ENCODE data around the gene CDRT4. TPM values are rescaled to one million over a fixed set of nuclear protein-coding genes. Genes with fewer than 3 reads are reported as not detected.

CDRT4 gene
- total RNA-seq, 2 donors from 2014 or later: 4.5 TPM

GRCh38 chr17:15466131-15466530 lies 1.3 kb downstream of the CDRT4 start:
- intact Hi-C loops (cut with DNase I): no loop called here
- DNase-seq (ENCODE audit: low spot score): no peak

- intact Hi-C loops (cut with DNase I): no loop called here
- DNase-seq (ENCODE audit: low spot score): no peak
These were observed 2.2 kb downstream of the CDRT4 start for GRCh38 chr17:15465045-15465701.

- DNase-seq (ENCODE audit: low spot score): no peak
- intact Hi-C loops (cut with DNase I): no loop called here
These were observed 3.0 kb downstream of the CDRT4 start for GRCh38 chr17:15464231-15464985.

GRCh38 chr17:15462976-15463772 lies 4.2 kb downstream of the CDRT4 start:
- intact Hi-C loops (cut with DNase I): no loop called here
- DNase-seq (ENCODE audit: low spot score): no peak

- no peak for DNase-seq (ENCODE audit: low spot score)
- intact Hi-C loops (cut with DNase I): loop anchor here in 1 of 2 donors (5.0 kb wide), 1 partner anchor 195 kb away; no protein-coding TSS in a partner anchor
These were observed 9.7 kb downstream of the CDRT4 start for GRCh38 chr17:15457723-15458094.

GRCh38 chr17:15456972-15457722 lies 10.3 kb downstream of the CDRT4 start:
- DNase-seq (ENCODE audit: low spot score): no peak
- intact Hi-C loops (cut with DNase I): loop anchor here in 1 of 2 donors (5.0 kb wide), 1 partner anchor 195 kb away; no protein-coding TSS in a partner anchor

- no peak for DNase-seq (ENCODE audit: low spot score)
- intact Hi-C loops (cut with DNase I): loop anchor here in 1 of 2 donors (5.0 kb wide), 1 partner anchor 194 kb away; no protein-coding TSS in a partner anchor
These were observed 10.9 kb downstream of the CDRT4 start for GRCh38 chr17:15456496-15456895.

- intact Hi-C loops (cut with DNase I): no loop called here
- no peak for DNase-seq (ENCODE audit: low spot score)
These were observed 13.1 kb downstream of the CDRT4 start for GRCh38 chr17:15454346-15454745.

GRCh38 chr17:15453782-15454181 lies 13.6 kb downstream of the CDRT4 start:
- DNase-seq (ENCODE audit: low spot score): no peak
- intact Hi-C loops (cut with DNase I): no loop called here

GRCh38 chr17:15453246-15453645 lies 14.2 kb downstream of the CDRT4 start:
- no peak for DNase-seq (ENCODE audit: low spot score)
- intact Hi-C loops (cut with DNase I): no loop called here

- intact Hi-C loops (cut with DNase I): no loop called here
- DNase-seq (ENCODE audit: low spot score): no peak
These were observed 14.7 kb downstream of the CDRT4 start for GRCh38 chr17:15452746-15453145.

GRCh38 chr17:15451680-15452079 lies 15.7 kb downstream of the CDRT4 start:
- intact Hi-C loops (cut with DNase I): no loop called here
- DNase-seq (ENCODE audit: low spot score): no peak

GRCh38 chr17:15448580-15448956 lies 18.9 kb downstream of the CDRT4 start:
- peak; percentile 49 for DNase-seq (ENCODE audit: low spot score)
- intact Hi-C loops (cut with DNase I): no loop called here

- intact Hi-C loops (cut with DNase I): no loop called here
- peak; percentile 24 for DNase-seq (ENCODE audit: low spot score)
These were observed 19.4 kb downstream of the CDRT4 start for GRCh38 chr17:15447928-15448579.

- intact Hi-C loops (cut with DNase I): no loop called here
These were observed 21.4 kb downstream of the CDRT4 start for GRCh38 chr17:15446036-15446435.

GRCh38 chr17:15444805-15445204 lies 22.6 kb downstream of the CDRT4 start:
- intact Hi-C loops (cut with DNase I): no loop called here

More at GRCh38 chr17:15446036-15446435, 21.4 kb downstream of the CDRT4 start:
- peak; percentile 32 for DNase-seq (ENCODE audit: low spot score)

GRCh38 chr17:15442311-15443180 lies 24.9 kb downstream of the CDRT4 start:
- intact Hi-C loops (cut with DNase I): no loop called here
- peak; percentile 7 for DNase-seq (ENCODE audit: low spot score)

More at GRCh38 chr17:15444805-15445204, 22.6 kb downstream of the CDRT4 start:
- peak; percentile 7 for DNase-seq (ENCODE audit: low spot score)

- DNase-seq (ENCODE audit: low spot score): no peak
- intact Hi-C loops (cut with DNase I): no loop called here
These were observed 26.1 kb downstream of the CDRT4 start for GRCh38 chr17:15441315-15441714.
